H1 (cell line): ENCODE measurements around the gene FBXO38. TPM values are rescaled to one million over a fixed set of nuclear protein-coding genes. Genes with fewer than 3 reads are reported as not detected.

ENCODE experiments used
- CTCF ChIA-PET: fragments of 300-600 bp; sonication (Branson Sonifier 250); formaldehyde crosslinking; loops from one replicate; lab custom pipeline; 2021; ENCODE audit not compliant: partially characterized antibody; lab: Charles Lee
- POLR2A ChIA-PET: fragments of 300-600 bp; sonication (Branson Sonifier 250); formaldehyde crosslinking; loops from one replicate; lab custom pipeline; 2021; ENCODE audit warnings: inconsistent platforms; ENCODE audit not compliant: partially characterized antibody; lab: Charles Lee
- DNase-seq, 2 experiments: peaks; one replicate each; pipeline versions ENCODE4 v3.0.0 to v3.0.0-alpha.2; 2010 to 2022; ENCODE audit warnings: low spot score in 2 of 2, low read depth in 1 of 2, mixed read lengths in 1 of 2
- FAIRE-seq: peaks from 2 replicates; lab custom pipeline; 2011; peaks lifted over from hg19 to GRCh38; lab: Jason Lieb, UNC
- H2AFZ ChIP-seq: 2 replicates; pipeline ENCODE4 v1.8.1; 2012; ENCODE audit warnings: low read length, inconsistent platforms
- H2AK5ac ChIP-seq: 2 replicates; pipeline ENCODE4 v1.6.1; 2013; ENCODE audit warnings: low read depth, low read length
- H2BK120ac ChIP-seq: replicated peaks from 2 replicates; pipeline ENCODE3; 2013; ENCODE audit warnings: low read depth, low read length, inconsistent platforms
- H2BK12ac ChIP-seq: 2 replicates; pipeline ENCODE4 v1.6.1; 2013; ENCODE audit warnings: low read depth, low read length
- H2BK15ac ChIP-seq: 2 replicates; pipeline ENCODE4 v1.6.1; 2013; ENCODE audit warnings: low read length
- H2BK20ac ChIP-seq: 2 replicates; pipeline ENCODE4 v1.6.1; 2013; ENCODE audit warnings: low read length
- H2BK5ac ChIP-seq: 2 replicates; pipeline ENCODE4 v1.6.1; 2013; ENCODE audit warnings: low read depth, low read length
- H3K14ac ChIP-seq: 2 replicates; pipeline ENCODE4 v1.6.1; 2013; ENCODE audit warnings: inconsistent platforms; ENCODE audit not compliant: insufficient read length
- H3K18ac ChIP-seq: 2 replicates; pipeline ENCODE4 v1.6.1; 2013; ENCODE audit warnings: low read length; ENCODE audit errors: extremely low read depth
- H3K23ac ChIP-seq: 2 replicates; pipeline ENCODE4 v1.6.1; 2013; ENCODE audit warnings: inconsistent platforms; ENCODE audit not compliant: insufficient read length
- H3K23me2 ChIP-seq: 2 replicates; pipeline ENCODE4 v1.6.1; 2013; ENCODE audit warnings: low read depth, low read length
- H3K27ac ChIP-seq: 2 replicates; pipeline ENCODE4 v1.6.1; 2011; ENCODE audit warnings: low read depth, low read length, inconsistent platforms
- H3K27me3 ChIP-seq, 4 experiments: replicated peaks in 1 of 4; 1 replicate in 1 of 4; 2 replicates in 3 of 4; pipeline versions ENCODE4 v1.6.1 to v1.8.1; 2011 to 2013; ENCODE audit warnings: low read length in 3 of 4, mild to moderate bottlenecking in 3 of 4, inconsistent platforms in 2 of 4, mixed read lengths in 2 of 4, moderate library complexity in 1 of 4; ENCODE audit not compliant: control insufficient read depth in 3 of 4, insufficient read depth in 3 of 4; ENCODE audit errors: extremely low read depth in 1 of 4
- H3K36me3 ChIP-seq, 4 experiments: 2 replicates each; pipeline versions ENCODE4 v1.6.1 to v1.8.1; 2011 to 2013; ENCODE audit warnings: mild to moderate bottlenecking in 4 of 4, low read length in 3 of 4, moderate library complexity in 2 of 4, control low read depth in 1 of 4, inconsistent platforms in 1 of 4; ENCODE audit not compliant: insufficient read depth in 4 of 4, control insufficient read depth in 2 of 4
- H3K4ac ChIP-seq: replicated peaks from 2 replicates; pipeline ENCODE3; 2013; ENCODE audit warnings: low read length, low read depth, mixed read lengths, inconsistent platforms; ENCODE audit not compliant: insufficient read length
- H3K4me1 ChIP-seq, 4 experiments: replicated peaks in 1 of 4; 1 replicate in 1 of 4; 2 replicates in 3 of 4; pipeline versions ENCODE4 v1.6.1 to v1.8.1; 2011 to 2013; ENCODE audit warnings: low read length in 3 of 4, inconsistent platforms in 2 of 4, mixed read lengths in 1 of 4; ENCODE audit not compliant: insufficient read depth in 4 of 4, control insufficient read depth in 3 of 4
- H3K4me2 ChIP-seq, 2 experiments: 2 replicates each; pipeline versions ENCODE4 v1.6.1 to v1.8.1; 2011 to 2013; ENCODE audit warnings: low read depth in 2 of 2, low read length in 2 of 2, control low read depth in 1 of 2, inconsistent platforms in 1 of 2, mild to moderate bottlenecking in 1 of 2; ENCODE audit not compliant: insufficient read depth in 1 of 2
- H3K4me3 ChIP-seq, 4 experiments: fragments of 200-600, 300-600 bp in 1 of 4; sonication (generic), shearing (Covaris generic), sonication (Bioruptor Twin) in 1 of 4; 2 replicates each; pipeline versions ENCODE4 v1.5.1 to v1.8.1; 2011 to 2016; ENCODE audit warnings: low read length in 4 of 4, low read depth in 3 of 4, control low read depth in 2 of 4, inconsistent platforms in 2 of 4, mild to moderate bottlenecking in 2 of 4, mixed read lengths in 1 of 4, moderate library complexity in 1 of 4; ENCODE audit not compliant: insufficient read depth in 2 of 4; ENCODE audit errors: extremely low read depth in 1 of 4
- H3K56ac ChIP-seq: replicated peaks from 2 replicates; pipeline ENCODE3; 2013; ENCODE audit warnings: low read depth, mild to moderate bottlenecking, mixed read lengths, low read length, inconsistent platforms; ENCODE audit not compliant: insufficient read length
- H3K79me1 ChIP-seq: 2 replicates; pipeline ENCODE4 v1.6.1; 2013; ENCODE audit warnings: low read depth, low read length, control low read depth
- H3K79me2 ChIP-seq, 2 experiments: 2 replicates each; pipeline versions ENCODE4 v1.6.1 to v1.8.1; 2012 to 2013; ENCODE audit warnings: low read length in 2 of 2, mild to moderate bottlenecking in 2 of 2, inconsistent platforms in 1 of 2; ENCODE audit not compliant: insufficient read depth in 2 of 2, control insufficient read depth in 1 of 2
- H3K9ac ChIP-seq, 4 experiments: replicated peaks in 1 of 4; 1 replicate in 1 of 4; 2 replicates in 3 of 4; pipeline versions ENCODE4 v1.6.1 to v1.8.1; 2011 to 2013; ENCODE audit warnings: low read depth in 3 of 4, low read length in 3 of 4, control low read depth in 2 of 4, mild to moderate bottlenecking in 2 of 4, moderate library complexity in 2 of 4, inconsistent platforms in 1 of 4; ENCODE audit errors: extremely low read depth in 1 of 4
- H3K9me3 ChIP-seq, 2 experiments: 2 replicates each; pipeline versions ENCODE4 v1.6.1 to v1.8.1; 2012 to 2013; ENCODE audit warnings: mild to moderate bottlenecking in 2 of 2, moderate library complexity in 2 of 2, control low read depth in 1 of 2, inconsistent platforms in 1 of 2, low read depth in 1 of 2, low read length in 1 of 2, mixed read lengths in 1 of 2; ENCODE audit not compliant: insufficient read depth in 2 of 2
- H4K20me1 ChIP-seq, 2 experiments: replicated peaks in 1 of 2; 2 replicates each; pipeline versions ENCODE3 to v1.8.1; 2011 to 2013; ENCODE audit warnings: inconsistent platforms in 2 of 2, low read length in 2 of 2, mild to moderate bottlenecking in 1 of 2; ENCODE audit not compliant: insufficient read depth in 2 of 2, control insufficient read depth in 1 of 2
- H4K5ac ChIP-seq: 2 replicates; pipeline ENCODE4 v1.6.1; 2013; ENCODE audit warnings: low read length, low read depth, mixed read lengths, inconsistent platforms; ENCODE audit not compliant: insufficient read length
- H4K8ac ChIP-seq: 2 replicates; pipeline ENCODE4 v1.8.0; 2013; ENCODE audit warnings: mild to moderate bottlenecking, moderate library complexity, low read length, inconsistent platforms; ENCODE audit not compliant: insufficient read depth; ENCODE audit errors: extremely low read depth
- H4K91ac ChIP-seq: replicated peaks from 2 replicates; pipeline ENCODE3; 2013; ENCODE audit warnings: low read length, mixed read lengths, inconsistent platforms; ENCODE audit not compliant: insufficient read length
- CHD1 ChIP-seq: IDR thresholded peaks from 2 replicates; pipeline ENCODE4 v1.6.1; 2012; ENCODE audit warnings: low read depth, low read length, improper control_type of control experiment
- GTF2F1 ChIP-seq: IDR thresholded peaks from 2 replicates; pipeline ENCODE4 v1.6.1; 2012; ENCODE audit warnings: low read depth, low read length, improper control_type of control experiment, borderline replicate concordance
- HDAC6 ChIP-seq: IDR thresholded peaks from one replicate; pipeline ENCODE4 v1.7.1; 2012; ENCODE audit warnings: low read depth, mild to moderate bottlenecking, inconsistent platforms, low read length, moderate library complexity
- JUN ChIP-seq: IDR thresholded peaks from 2 replicates; pipeline ENCODE4 v1.6.1; 2011; ENCODE audit warnings: low read depth, mild to moderate bottlenecking, improper control_type of control experiment, low read length
- KDM5A ChIP-seq: fragments of 200-600 bp; IDR thresholded peaks from 2 replicates; pipeline ENCODE4 v1.7.1; 2012; ENCODE audit warnings: mild to moderate bottlenecking, low read length, inconsistent platforms, mixed read lengths
- NRF1 ChIP-seq: IDR thresholded peaks from 2 replicates; pipeline ENCODE4 v1.6.1; 2011; ENCODE audit warnings: mild to moderate bottlenecking, low read depth, low read length, improper control_type of control experiment
- POLR2A ChIP-seq, 2 experiments: IDR thresholded peaks; 1 replicate in 1 of 2; 2 replicates in 1 of 2; pipeline ENCODE4 v1.6.1; 2011; ENCODE audit warnings: low read depth in 2 of 2, low read length in 2 of 2, mild to moderate bottlenecking in 2 of 2; ENCODE audit errors: control extremely low read depth in 1 of 2
- RAD21 ChIP-seq, 2 experiments: IDR thresholded peaks in 1 of 2; conservative IDR thresholded peaks in 1 of 2; 2 replicates each; pipeline ENCODE4 v1.6.1; 2011; ENCODE audit warnings: low read depth in 2 of 2, low read length in 2 of 2, improper control_type of control experiment in 1 of 2, inconsistent platforms in 1 of 2, mild to moderate bottlenecking in 1 of 2, moderate library complexity in 1 of 2
- RNF2 ChIP-seq: fragments of 200-900, 300-1000 bp; sonication (generic); IDR thresholded peaks from 2 replicates; pipeline ENCODE4 v1.7.1; 2016; ENCODE audit warnings: borderline replicate concordance, low read depth, mild to moderate bottlenecking, antibody characterized with exemption, low read length; ENCODE audit not compliant: poor library complexity, severe bottlenecking; ENCODE audit errors: missing control alignments
- SIN3A ChIP-seq, 2 experiments: IDR thresholded peaks in 1 of 2; conservative IDR thresholded peaks in 1 of 2; 2 replicates each; pipeline ENCODE4 v1.6.1; 2011 to 2012; ENCODE audit warnings: low read length in 2 of 2, improper control_type of control experiment in 1 of 2, low read depth in 1 of 2, mild to moderate bottlenecking in 1 of 2
- SIRT6 ChIP-seq: IDR thresholded peaks from one replicate; pipeline ENCODE4 v1.7.1; 2012; ENCODE audit warnings: low read length, inconsistent platforms
- SIX5 ChIP-seq: IDR thresholded peaks from 2 replicates; pipeline ENCODE4 v1.6.1; 2011; ENCODE audit warnings: mild to moderate bottlenecking, low read depth, low read length
- SP1 ChIP-seq: IDR thresholded peaks from 2 replicates; pipeline ENCODE4 v1.6.1; 2011; ENCODE audit warnings: low read depth, low read length
- SP2 ChIP-seq: IDR thresholded peaks from 2 replicates; pipeline ENCODE4 v1.6.1; 2012; ENCODE audit warnings: mild to moderate bottlenecking, low read length, inconsistent platforms
- polyA plus RNA-seq, 7 experiments: library from polyadenylated mRNA; depleted of rRNA in 3 of 7; stranded (reverse) in 5 of 7; unstranded in 2 of 7; fragments of >200 nt in 5 of 7; fragments of 200-250 nt in 2 of 7; gene quantifications; 1 replicate in 5 of 7; 2 replicates in 1 of 7; 4 replicates in 1 of 7; pipeline versions ENCODE4 v1.2.1 to v1.2.3, GENCODE V29; 2011 to 2013; ENCODE audit warnings: missing spikeins in 2 of 7, mixed read lengths in 2 of 7
- total RNA-seq: library from RNA; stranded (reverse); fragmentation: NEBNext Ultra II Directional; extraction: Animal tissue kit (Norgen Biotek cat#: 25700); gene quantifications from 2 replicates; pipeline ENCODE4 v1.2.1, GENCODE V29; 2021

The FBXO38 gene
- total and polyA plus RNA-seq, 2 of the 8 experiments (the other 6 are each of a cell fraction or from before 2014, with no cell fraction given): 9.1 to 34.3 TPM

GRCh38 chr5:148379340-148379739, 4.4 kb upstream of the FBXO38 start:
- H3K56ac ChIP-seq: no peak overlapping the region
- H3K18ac ChIP-seq: no peak overlapping the region
- peaks cover 0 to 5% (median 0%) of the 10 kb centered on the region in 4 experiments; a peak in 2 of 8 replicates for H3K36me3 ChIP-seq
- no peak overlapping the region for H2BK120ac ChIP-seq
- CTCF ChIA-PET: interaction anchor here (0.7 to 2.0 kb wide), 3 partner anchors 9 to 119 kb away, joined by 3 to 4 read pairs (median 3); no protein-coding TSS in a partner anchor
- H3K27ac ChIP-seq: no peak overlapping the region
- H3K4ac ChIP-seq: no peak overlapping the region
- H2AK5ac ChIP-seq: no peak overlapping the region
- H3K4me1 ChIP-seq: peaks cover 0 to 3% (median 0%) of the 10 kb centered on the region in 4 experiments; a peak in 4 of 7 replicates
- peaks cover 2% of the 10 kb centered on the region; the same call in 1 of the 2 replicates for H3K79me1 ChIP-seq
- H4K20me1 ChIP-seq: no peaks in the 10 kb centered on the region
- H3K23me2 ChIP-seq: peaks cover 4% of the 10 kb centered on the region
- H3K23ac ChIP-seq: no peak overlapping the region
- H3K79me2 ChIP-seq: peaks cover 0 to 5% of the 10 kb centered on the region in 2 experiments; a peak in 2 of 4 replicates
- no peak overlapping the region for H3K4me2 ChIP-seq
- no peaks in the 10 kb centered on the region for H3K27me3 ChIP-seq
- H2AFZ ChIP-seq: no peak overlapping the region
- H3K9ac ChIP-seq: no peak overlapping the region
- H2BK12ac ChIP-seq: no peak overlapping the region
- H2BK5ac ChIP-seq: no peak overlapping the region
- H4K8ac ChIP-seq: no peak overlapping the region
- DNase-seq: no peak
- H2BK15ac ChIP-seq: no peak overlapping the region
- TF ChIP-seq RAD21 (IDR thresholded peaks at IDR 0.05 in 1 of 2, conservative IDR thresholded peaks at IDR 0.05 in 1 of 2; ENCODE audit: low read depth in 2 of 2, low read length in 2 of 2): no peak
- TF ChIP-seq SP2: no peak
- no peak for TF ChIP-seq POLR2A (IDR thresholded peaks at IDR 0.05; ENCODE audit: control extremely low read depth in 1 of 2, low read depth in 2 of 2, low read length in 2 of 2)
- TF ChIP-seq GTF2F1: no peak
- no peak for TF ChIP-seq KDM5A
- TF ChIP-seq SP1: no peak
- no peak for TF ChIP-seq JUN
- TF ChIP-seq NRF1: no peak
- TF ChIP-seq RNF2: no peak
- TF ChIP-seq SIRT6: no peak
- no peak for TF ChIP-seq CHD1
- no peak for TF ChIP-seq SIX5
- TF ChIP-seq SIN3A (conservative IDR thresholded peaks at IDR 0.05 in 1 of 2, IDR thresholded peaks at IDR 0.05 in 1 of 2; ENCODE audit: low read depth in 1 of 2, low read length in 2 of 2): no peak
- TF ChIP-seq HDAC6: no peak
- no peaks in the 10 kb centered on the region; a peak in 1 of 4 replicates for H3K9me3 ChIP-seq
- FAIRE-seq: no peak
- no peak overlapping the region for H4K91ac ChIP-seq
- H3K14ac ChIP-seq: no peak overlapping the region
- no peak overlapping the region for H4K5ac ChIP-seq
- no peak overlapping the region for H3K4me3 ChIP-seq
- H2BK20ac ChIP-seq: no peak overlapping the region
- POLR2A ChIA-PET: interaction anchor here (1.0 kb wide), 1 partner anchor 10 kb away, joined by 3 read pairs; no protein-coding TSS in a partner anchor
